ENCODE measurements around the gene WDR74.

The WDR74 gene

GRCh38 chr11:62839050-62839945 is at the start of gene WDR74:
Gene WDR74 (minus strand): TSS chr11:62839590. CDS start chr11:62839570, 20 bp downstream.
- Mint-ChIP-seq H3K36me3 (peaks cover 6% of the 10 kb centered on the region), H3K4me1 (ENCODE audit: low read depth) (peaks cover 41% of the 10 kb centered on the region)

GRCh38 chr11:62889126-62889483 is 49.7 kb upstream of the WDR74 start:
- peak overlapping the region; percentile 68 for H3K27ac Mint-ChIP-seq
- H3K9me3 Mint-ChIP-seq (ENCODE audit: low read depth): no peaks in the 10 kb centered on the region
- H3K36me3 Mint-ChIP-seq: peaks cover 13% of the 10 kb centered on the region
- H3K4me1 Mint-ChIP-seq (ENCODE audit: low read depth): peaks cover 26% of the 10 kb centered on the region
- H3K27me3 Mint-ChIP-seq: no peaks in the 10 kb centered on the region
- peak overlapping the region; percentile 17 for H3K4me3 Mint-ChIP-seq

More at GRCh38 chr11:62839050-62839945, at the start of gene WDR74:
- Mint-ChIP-seq H3K27me3 (no peaks in the 10 kb centered on the region), H3K27ac (no peak within 1 kb of the TSS), H3K4me3 (no peak within 1 kb of the TSS), H3K9me3 (ENCODE audit: low read depth) (no peaks in the 10 kb centered on the region)

GRCh38 chr11:62888406-62888805 is 49.0 kb upstream of the WDR74 start:
- H3K4me1 Mint-ChIP-seq (ENCODE audit: low read depth): peaks cover 33% of the 10 kb centered on the region
- H3K36me3 Mint-ChIP-seq: peaks cover 15% of the 10 kb centered on the region
- peak overlapping the region; percentile 17 for H3K4me3 Mint-ChIP-seq
- no peaks in the 10 kb centered on the region for H3K9me3 Mint-ChIP-seq (ENCODE audit: low read depth)
- no peak overlapping the region for H3K27ac Mint-ChIP-seq
- no peaks in the 10 kb centered on the region for H3K27me3 Mint-ChIP-seq

- H3K27me3 Mint-ChIP-seq: no peaks in the 10 kb centered on the region
- H3K4me3 Mint-ChIP-seq: peak overlapping the region; percentile 80
- peaks cover 44% of the 10 kb centered on the region for H3K4me1 Mint-ChIP-seq (ENCODE audit: low read depth)
- H3K27ac Mint-ChIP-seq: peak overlapping the region; percentile 68
- no peaks in the 10 kb centered on the region for H3K9me3 Mint-ChIP-seq (ENCODE audit: low read depth)
- H3K36me3 Mint-ChIP-seq: peaks cover 36% of the 10 kb centered on the region
Observed at GRCh38 chr11:62885137-62885750, 45.9 kb upstream of the WDR74 start.

GRCh38 chr11:62883673-62884072 is 44.3 kb upstream of the WDR74 start:
- Mint-ChIP-seq H3K4me1 (ENCODE audit: low read depth) (peaks cover 45% of the 10 kb centered on the region), H3K4me3 (peak overlapping the region; percentile 100), H3K9me3 (ENCODE audit: low read depth) (no peaks in the 10 kb centered on the region), H3K27me3 (no peaks in the 10 kb centered on the region), H3K36me3 (peaks cover 27% of the 10 kb centered on the region), H3K27ac (peak overlapping the region; percentile 100)

GRCh38 chr11:62882788-62883501 is 43.6 kb upstream of the WDR74 start:
- Mint-ChIP-seq H3K4me1 (ENCODE audit: low read depth) (peaks cover 44% of the 10 kb centered on the region), H3K36me3 (peaks cover 25% of the 10 kb centered on the region), H3K27me3 (no peaks in the 10 kb centered on the region), H3K4me3 (peak overlapping the region; percentile 100), H3K9me3 (ENCODE audit: low read depth) (no peaks in the 10 kb centered on the region), H3K27ac (peak overlapping the region; percentile 100)

GRCh38 chr11:62882431-62882749 is 43.0 kb upstream of the WDR74 start:
- Mint-ChIP-seq H3K4me1 (ENCODE audit: low read depth) (peaks cover 44% of the 10 kb centered on the region), H3K4me3 (peak overlapping the region; percentile 100), H3K36me3 (peaks cover 28% of the 10 kb centered on the region), H3K27me3 (no peaks in the 10 kb centered on the region), H3K9me3 (ENCODE audit: low read depth) (no peaks in the 10 kb centered on the region), H3K27ac (peak overlapping the region; percentile 100)

GRCh38 chr11:62881579-62882430 is 42.4 kb upstream of the WDR74 start:
- peaks cover 30% of the 10 kb centered on the region for H3K36me3 Mint-ChIP-seq
- H3K9me3 Mint-ChIP-seq (ENCODE audit: low read depth): no peaks in the 10 kb centered on the region
- peak overlapping the region; percentile 100 for H3K27ac Mint-ChIP-seq
- peak overlapping the region; percentile 100 for H3K4me3 Mint-ChIP-seq
- no peaks in the 10 kb centered on the region for H3K27me3 Mint-ChIP-seq
- H3K4me1 Mint-ChIP-seq (ENCODE audit: low read depth): peaks cover 44% of the 10 kb centered on the region

GRCh38 chr11:62880803-62881578 is 41.6 kb upstream of the WDR74 start, which contains the start of gene SLC3A2:
Gene SLC3A2 (plus strand): TSS chr11:62880896. CDS start chr11:62881024, 128 bp downstream.
- Mint-ChIP-seq H3K36me3 (peaks cover 30% of the 10 kb centered on the region), H3K9me3 (ENCODE audit: low read depth) (no peaks in the 10 kb centered on the region), H3K27ac (peak within 1 kb of the TSS; percentile 100), H3K4me3 (peak within 1 kb of the TSS; percentile 100), H3K4me1 (ENCODE audit: low read depth) (peaks cover 44% of the 10 kb centered on the region), H3K27me3 (no peaks in the 10 kb centered on the region)

- peaks cover 28% of the 10 kb centered on the region for H3K36me3 Mint-ChIP-seq
- peaks cover 38% of the 10 kb centered on the region for H3K4me1 Mint-ChIP-seq (ENCODE audit: low read depth)
- peak overlapping the region; percentile 100 for H3K27ac Mint-ChIP-seq
- no peaks in the 10 kb centered on the region for H3K27me3 Mint-ChIP-seq
- H3K9me3 Mint-ChIP-seq (ENCODE audit: low read depth): no peaks in the 10 kb centered on the region
- H3K4me3 Mint-ChIP-seq: peak overlapping the region; percentile 100
Observed at GRCh38 chr11:62880231-62880802, 40.9 kb upstream of the WDR74 start.

GRCh38 chr11:62879235-62879978 is 40.0 kb upstream of the WDR74 start:
- H3K9me3 Mint-ChIP-seq (ENCODE audit: low read depth): no peaks in the 10 kb centered on the region
- peak overlapping the region; percentile 100 for H3K27ac Mint-ChIP-seq
- peaks cover 32% of the 10 kb centered on the region for H3K4me1 Mint-ChIP-seq (ENCODE audit: low read depth)
- H3K4me3 Mint-ChIP-seq: peak overlapping the region; percentile 100
- no peaks in the 10 kb centered on the region for H3K27me3 Mint-ChIP-seq
- peaks cover 28% of the 10 kb centered on the region for H3K36me3 Mint-ChIP-seq

- H3K9me3 Mint-ChIP-seq (ENCODE audit: low read depth): no peaks in the 10 kb centered on the region
- peaks cover 12% of the 10 kb centered on the region for H3K4me1 Mint-ChIP-seq (ENCODE audit: low read depth)
- no peak overlapping the region for H3K27ac Mint-ChIP-seq
- H3K4me3 Mint-ChIP-seq: no peak overlapping the region
- H3K36me3 Mint-ChIP-seq: peaks cover 9% of the 10 kb centered on the region
- H3K27me3 Mint-ChIP-seq: no peaks in the 10 kb centered on the region
Observed at GRCh38 chr11:62876712-62877111, 37.3 kb upstream of the WDR74 start.

Measured in activated naive CD8-positive, alpha-beta T cell (primary cell).